Measurements from ENCODE around the gene FHAD1.

DNA sequence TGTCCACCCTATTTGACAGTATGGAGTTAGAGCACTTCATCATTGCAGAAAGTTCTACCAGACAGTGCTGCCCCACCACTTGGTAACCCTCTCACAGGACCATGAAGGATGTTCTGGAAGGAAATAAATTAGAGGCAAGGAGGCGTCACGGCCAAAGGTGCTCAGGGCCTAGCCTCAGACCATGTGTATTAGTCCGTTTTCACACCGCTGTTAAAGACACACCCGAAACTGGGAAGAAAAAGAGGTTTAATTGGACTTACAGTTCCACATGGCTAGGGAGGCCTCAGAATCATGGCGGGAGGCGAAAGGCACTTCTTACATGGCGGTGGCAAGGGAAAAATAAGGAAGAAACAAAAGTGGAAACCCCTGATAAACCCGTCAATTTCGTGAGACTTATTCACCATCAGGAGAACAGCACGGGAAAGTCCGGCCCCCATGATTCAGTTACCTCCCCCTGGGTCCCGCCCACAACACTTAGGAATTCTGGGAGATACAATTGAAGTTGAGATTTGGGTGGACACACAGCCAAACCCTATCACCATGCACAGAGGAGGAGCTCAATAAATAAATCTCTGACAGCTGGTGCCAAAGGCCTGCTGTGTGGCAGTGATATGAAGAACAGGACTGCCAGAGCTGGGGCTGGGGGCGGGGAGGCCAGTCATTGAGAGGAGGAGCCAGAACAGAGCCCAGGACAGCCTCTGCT, 75.8 kb downstream of the FHAD1 start:
- TF ChIP-seq, protein P1, sequence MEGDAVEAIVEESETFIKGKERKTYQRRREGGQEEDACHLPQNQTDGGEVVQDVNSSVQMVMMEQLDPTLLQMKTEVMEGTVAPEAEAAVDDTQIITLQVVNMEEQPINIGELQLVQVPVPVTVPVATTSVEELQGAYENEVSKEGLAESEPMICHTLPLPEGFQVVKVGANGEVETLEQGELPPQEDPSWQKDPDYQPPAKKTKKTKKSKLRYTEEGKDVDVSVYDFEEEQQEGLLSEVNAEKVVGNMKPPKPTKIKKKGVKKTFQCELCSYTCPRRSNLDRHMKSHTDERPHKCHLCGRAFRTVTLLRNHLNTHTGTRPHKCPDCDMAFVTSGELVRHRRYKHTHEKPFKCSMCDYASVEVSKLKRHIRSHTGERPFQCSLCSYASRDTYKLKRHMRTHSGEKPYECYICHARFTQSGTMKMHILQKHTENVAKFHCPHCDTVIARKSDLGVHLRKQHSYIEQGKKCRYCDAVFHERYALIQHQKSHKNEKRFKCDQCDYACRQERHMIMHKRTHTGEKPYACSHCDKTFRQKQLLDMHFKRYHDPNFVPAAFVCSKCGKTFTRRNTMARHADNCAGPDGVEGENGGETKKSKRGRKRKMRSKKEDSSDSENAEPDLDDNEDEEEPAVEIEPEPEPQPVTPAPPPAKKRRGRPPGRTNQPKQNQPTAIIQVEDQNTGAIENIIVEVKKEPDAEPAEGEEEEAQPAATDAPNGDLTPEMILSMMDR (conservative IDR thresholded peaks at IDR 0.05; ENCODE audit: low read depth, low read length): no peak
- no peak for TF ChIP-seq EZH2 (IDR thresholded peaks at IDR 0.05; ENCODE audit: borderline replicate concordance, low read depth, low read length, poor library complexity, severe bottlenecking)
